GM12874 (cell line): ENCODE data around the gene TESMIN.

ENCODE experiments used
- CTCF ChIP-seq: IDR thresholded peaks from 2 replicates; pipeline ENCODE4 v1.5.1; 2011; ENCODE audit warnings: low read depth, mild to moderate bottlenecking, control low read depth, low read length, moderate library complexity; ENCODE audit not compliant: insufficient read depth

The TESMIN gene

GRCh38 chr11:68761801-68762200 is 10.5 kb upstream of the TESMIN start:
- TF ChIP-seq CTCF, result no peak

- no peak for TF ChIP-seq CTCF
Measured at GRCh38 chr11:68759991-68760390, 8.7 kb upstream of the TESMIN start.

GRCh38 chr11:68757711-68758110 is 6.4 kb upstream of the TESMIN start:
- TF ChIP-seq CTCF, result no peak

- no peak for TF ChIP-seq CTCF
Measured at GRCh38 chr11:68756171-68756766, 4.9 kb upstream of the TESMIN start.

- no peak for TF ChIP-seq CTCF
Measured at GRCh38 chr11:68753300-68753699, 2.0 kb upstream of the TESMIN start.

DNA sequence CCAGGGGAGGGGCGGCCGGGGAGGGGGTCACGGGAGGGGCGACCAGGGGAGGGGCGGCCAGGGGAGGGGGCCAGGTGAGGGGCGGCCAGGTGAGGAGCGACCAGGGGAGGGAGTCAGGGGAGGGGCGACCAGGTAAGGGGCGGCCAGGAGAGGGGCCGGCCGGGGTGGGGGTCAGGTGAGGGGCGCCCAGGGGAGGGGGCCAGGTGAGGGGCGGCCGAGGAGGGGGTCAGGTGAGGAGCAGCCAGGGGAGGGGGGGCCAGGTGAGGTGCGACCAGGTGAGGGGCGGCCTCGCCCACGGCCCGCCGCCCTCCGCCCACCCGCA is 355 bp downstream of the TESMIN start:
- no peak for TF ChIP-seq CTCF

DNA sequence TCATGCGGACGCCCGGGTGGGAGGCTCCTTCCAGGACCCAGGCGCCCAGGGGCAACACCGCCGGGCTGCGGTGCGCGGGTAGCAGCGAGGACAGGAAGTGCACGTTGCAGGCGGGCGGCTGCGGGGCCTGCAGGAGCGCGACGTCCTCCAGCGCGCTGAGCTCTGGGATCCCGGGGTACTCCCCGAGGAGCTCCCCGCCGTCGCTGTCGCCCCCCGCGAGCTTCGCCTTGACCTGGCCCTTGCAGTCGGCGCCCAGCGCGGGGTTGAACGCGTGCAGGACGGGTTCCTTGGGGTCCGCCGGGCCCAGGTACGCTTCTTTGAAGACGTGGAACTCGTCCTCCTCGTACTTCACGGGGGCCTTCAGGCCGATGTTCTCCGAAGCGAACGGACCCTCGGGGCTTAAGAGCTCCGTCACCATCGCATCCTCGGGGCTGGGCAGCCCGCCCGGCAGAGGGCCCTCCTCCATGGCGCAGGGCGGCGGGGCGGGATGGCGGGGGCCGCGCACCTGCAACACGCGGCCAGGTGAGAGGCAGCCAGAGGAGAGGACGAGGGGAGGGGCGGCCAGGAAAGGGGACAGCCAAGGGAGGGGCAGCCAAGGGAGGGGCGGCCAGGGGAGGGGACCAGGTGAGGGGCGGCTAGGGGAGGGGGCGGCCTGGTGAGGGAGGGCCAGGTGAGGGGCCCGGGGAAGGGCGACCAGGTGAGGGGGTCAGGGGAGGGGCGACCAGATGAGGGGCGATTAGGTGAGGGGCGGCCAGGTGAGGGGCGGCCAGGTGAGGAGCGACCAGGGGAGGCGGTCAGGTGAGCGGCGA is 921 bp downstream of the TESMIN start:
- TF ChIP-seq CTCF, result no peak
